CD8-positive, alpha-beta memory T cell (primary cell): ENCODE measurements around the gene SDF2L1. TPM values are rescaled to one million over a fixed set of nuclear protein-coding genes. Genes with fewer than 3 reads are reported as not detected.

Source experiments
- CTCF ChIA-PET: fragments of 350-600 bp; sonication (Branson Sonifier 250); formaldehyde crosslinking; loops from one replicate; lab custom pipeline; 2021; ENCODE audit warnings: antibody characterized with exemption; lab: Charles Lee
- POLR2A ChIA-PET: fragments of 350-600 bp; sonication (Branson Sonifier 250); formaldehyde crosslinking; loops from one replicate; lab custom pipeline; 2021; ENCODE audit warnings: antibody characterized with exemption; lab: Charles Lee
- DNase-seq, 5 donors: peaks; one replicate each; pipeline versions ENCODE4 v3.0.0 to v3.0.0-alpha.2; 2020 to 2022; ENCODE audit warnings: mixed read lengths in 1 of 5
- H3K27ac ChIP-seq: one replicate; pipeline ENCODE4 v1.7.0; 2013; ENCODE audit warnings: low read depth, mild to moderate bottlenecking, low read length, moderate library complexity
- H3K27me3 ChIP-seq: 2 replicates; pipeline ENCODE4 v1.7.0; 2013; ENCODE audit warnings: low read length, mild to moderate bottlenecking; ENCODE audit not compliant: insufficient read depth, poor library complexity, severe bottlenecking
- H3K36me3 ChIP-seq: 2 replicates; pipeline ENCODE4 v1.7.0; 2013; ENCODE audit warnings: mild to moderate bottlenecking, low read length, moderate library complexity; ENCODE audit not compliant: insufficient read depth
- H3K4me1 ChIP-seq: 2 replicates; pipeline ENCODE4 v1.7.0; 2013; ENCODE audit warnings: mild to moderate bottlenecking, low read length, moderate library complexity; ENCODE audit not compliant: insufficient read depth
- H3K4me3 ChIP-seq: 2 replicates; pipeline ENCODE4 v1.7.0; 2013; ENCODE audit warnings: mild to moderate bottlenecking, low read length
- H3K9me3 ChIP-seq: 2 replicates; pipeline ENCODE4 v1.7.0; 2013; ENCODE audit warnings: mild to moderate bottlenecking, low read length
- H3K27ac Mint-ChIP-seq, 8 donors: one replicate each; pipeline ENCODE4 v1.8.0; 2020 to 2021; ENCODE audit warnings: mixed read lengths in 8 of 8, mild to moderate bottlenecking in 6 of 8, inconsistent platforms in 3 of 8, moderate library complexity in 3 of 8
- H3K27me3 Mint-ChIP-seq, 2 donors: one replicate each; pipeline ENCODE4 v1.8.0; 2020 to 2021; ENCODE audit warnings: mixed read lengths in 2 of 2, mild to moderate bottlenecking in 1 of 2, moderate library complexity in 1 of 2
- H3K36me3 Mint-ChIP-seq, 3 donors: one replicate each; pipeline ENCODE4 v1.8.0; 2020 to 2021; ENCODE audit warnings: mixed read lengths in 3 of 3, inconsistent platforms in 1 of 3, mild to moderate bottlenecking in 1 of 3
- H3K4me1 Mint-ChIP-seq, 3 donors: one replicate each; pipeline ENCODE4 v1.8.0; 2020 to 2021; ENCODE audit warnings: mixed read lengths in 3 of 3, inconsistent platforms in 1 of 3, mild to moderate bottlenecking in 1 of 3
- H3K4me3 Mint-ChIP-seq, 7 donors: one replicate each; pipeline ENCODE4 v1.8.0; 2020 to 2021; ENCODE audit warnings: mixed read lengths in 7 of 7, mild to moderate bottlenecking in 6 of 7, moderate library complexity in 4 of 7, inconsistent platforms in 2 of 7
- H3K9me3 Mint-ChIP-seq, 5 donors: one replicate each; pipeline ENCODE4 v1.8.0; 2020 to 2022; ENCODE audit warnings: mixed read lengths in 5 of 5, mild to moderate bottlenecking in 3 of 5, moderate library complexity in 2 of 5, inconsistent platforms in 1 of 5
- polyA plus RNA-seq: library from polyadenylated mRNA; unstranded; fragments of 300-500 nt; fragmentation: Illumina TruSeq; gene quantifications from one replicate; pipeline ENCODE4 v1.2.3, GENCODE V29; 2021
- total RNA-seq, 2 experiments: library from RNA; stranded (reverse); gene quantifications; one replicate each; pipeline ENCODE4 v1.2.3, GENCODE V29; 2021

Gene SDF2L1
- total and polyA plus RNA-seq, 3 experiments from 2014 or later: 71.5 to 99.6 (median 74.7) TPM

DNA sequence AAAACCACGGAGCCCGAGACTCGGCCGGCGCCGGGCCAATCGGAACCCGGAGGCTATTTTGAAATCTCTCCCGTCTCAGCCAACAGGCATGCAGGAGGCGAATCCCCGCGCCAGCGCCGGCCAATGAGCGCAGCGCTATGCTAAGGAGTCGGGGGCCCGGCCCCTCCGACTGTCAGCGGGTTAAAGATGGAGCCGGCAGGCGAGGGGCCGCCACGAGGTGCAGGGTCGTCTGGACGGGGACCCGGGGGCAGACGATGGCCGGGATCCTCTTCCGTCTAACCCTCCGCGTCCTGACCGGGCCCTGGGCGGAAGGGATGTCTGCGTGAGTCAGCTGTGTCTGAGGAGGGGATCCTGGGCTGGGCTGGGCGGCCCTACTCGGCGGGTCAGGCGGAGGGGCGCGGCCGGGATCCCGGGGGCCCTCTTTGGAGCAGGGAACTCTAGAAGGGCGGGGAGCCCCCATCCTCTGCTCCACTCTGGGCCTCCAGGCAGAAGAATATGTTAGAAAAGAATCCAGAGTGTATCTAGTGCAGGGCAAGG, 10.0 kb downstream of the SDF2L1 start:
- POLR2A ChIA-PET: interaction anchor here (0.8 to 2.4 kb wide), 2 partner anchors 10 to 15 kb away, joined by 4 to 13 read pairs; partner anchors contain the start of gene SDF2L1
- Histone ChIP-seq H3K27me3 (no peaks in the 10 kb centered on the region), H3K4me1 (peaks cover 21% of the 10 kb centered on the region), H3K9me3 (no peaks in the 10 kb centered on the region), H3K27ac (peak overlapping the region; percentile 84), H3K36me3 (peaks cover 3% of the 10 kb centered on the region), H3K4me3 (peak overlapping the region; percentile 70)
- H3K27me3 Mint-ChIP-seq: no peaks in the 10 kb centered on the region
- DNase-seq: peak; percentile 70 to 82 (median 77)
- peak overlapping the region; percentile 81 to 94 (median 88) for H3K4me3 Mint-ChIP-seq
- H3K9me3 Mint-ChIP-seq: no peaks in the 10 kb centered on the region
- H3K36me3 Mint-ChIP-seq: peaks cover 0 to 6% (median 0%) of the 10 kb centered on the region in 3 donors
- peak overlapping the region in 3 of 8 donors; percentile 60 to 84 (median 73) for H3K27ac Mint-ChIP-seq
- CTCF ChIA-PET: interaction anchor here (2.2 to 3.5 kb wide), 2 partner anchors 10 to 23 kb away, joined by 9 to 16 read pairs; partner anchors contain the start of genes SDF2L1 and YDJC
- H3K4me1 Mint-ChIP-seq: peaks cover 23 to 38% (median 28%) of the 10 kb centered on the region in 3 donors

DNA sequence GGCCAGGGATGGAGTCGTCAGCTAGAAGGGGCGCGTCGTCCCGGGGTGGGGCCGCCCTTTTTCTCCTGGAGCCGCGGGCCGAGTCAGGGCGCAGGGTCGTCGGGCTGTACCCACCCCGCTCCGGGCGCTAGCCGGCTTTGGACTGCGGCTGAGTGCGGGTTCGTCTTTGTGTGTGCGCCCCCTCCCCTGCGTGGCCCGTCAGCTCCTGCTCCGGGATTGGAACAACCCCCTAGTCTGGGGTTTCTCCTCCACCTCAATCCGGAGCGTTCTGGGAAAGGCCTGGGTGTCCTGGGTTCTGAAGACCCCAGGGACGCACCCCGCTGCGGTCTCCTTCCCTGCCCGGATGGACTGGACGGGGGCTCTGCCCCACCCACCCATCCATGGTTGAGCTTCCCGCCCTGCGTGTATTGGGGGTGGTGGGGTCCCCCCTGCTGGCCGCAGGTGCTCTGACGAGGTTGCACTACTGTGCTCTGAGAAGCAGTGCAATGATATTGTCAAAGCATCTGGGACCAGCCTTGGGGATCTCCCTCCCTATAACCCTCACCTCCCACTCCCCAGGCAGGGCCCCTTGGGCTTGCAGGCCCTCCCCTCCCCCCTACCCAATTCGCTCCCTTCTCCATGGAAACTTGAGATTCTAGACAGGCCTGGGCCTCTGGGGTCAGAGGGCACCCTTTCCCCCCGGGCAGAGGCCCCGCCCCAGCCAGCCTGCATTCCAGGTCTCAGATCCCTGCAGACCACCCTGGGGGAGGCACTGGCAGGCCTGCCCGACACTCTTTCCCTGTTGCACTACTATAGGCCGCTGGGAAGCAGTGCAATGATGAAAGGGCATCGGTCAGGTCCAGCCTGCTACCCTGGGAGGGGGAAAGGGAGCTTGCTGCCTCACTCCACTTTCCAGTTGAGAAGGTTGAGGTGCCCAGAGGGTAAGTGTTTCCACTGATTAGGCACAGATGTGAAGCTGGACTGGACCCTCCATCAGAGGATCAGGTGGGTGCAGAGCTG, 10.7 kb downstream of the SDF2L1 start:
- POLR2A ChIA-PET: interaction anchor here (0.8 to 2.4 kb wide), 2 partner anchors 11 to 14 kb away, joined by 4 to 13 read pairs; partner anchors contain the start of gene SDF2L1
- no peak for DNase-seq
- H3K27ac ChIP-seq: peak overlapping the region; percentile 84
- peak overlapping the region in 3 of 8 donors; percentile 36 to 84 (median 73) for H3K27ac Mint-ChIP-seq
- no peaks in the 10 kb centered on the region for H3K27me3 Mint-ChIP-seq
- no peaks in the 10 kb centered on the region for H3K9me3 ChIP-seq
- H3K9me3 Mint-ChIP-seq: no peaks in the 10 kb centered on the region
- peaks cover 27 to 41% (median 29%) of the 10 kb centered on the region in 3 donors for H3K4me1 Mint-ChIP-seq
- H3K36me3 Mint-ChIP-seq: peaks cover 0 to 6% (median 0%) of the 10 kb centered on the region in 3 donors
- H3K4me1 ChIP-seq: peaks cover 22% of the 10 kb centered on the region
- CTCF ChIA-PET: interaction anchor here (0.6 to 3.5 kb wide), 3 partner anchors 10 to 24 kb away, joined by 3 to 16 read pairs (median 9); partner anchors contain the start of genes SDF2L1 and YDJC
- H3K27me3 ChIP-seq: no peaks in the 10 kb centered on the region
- peak overlapping the region; percentile 70 for H3K4me3 ChIP-seq
- H3K4me3 Mint-ChIP-seq: peak overlapping the region in 6 of 7 donors; percentile 47 to 94 (median 86)
- no peaks in the 10 kb centered on the region for H3K36me3 ChIP-seq

- Histone ChIP-seq H3K9me3 (no peaks in the 10 kb centered on the region), H3K4me1 (peaks cover 15% of the 10 kb centered on the region), H3K36me3 (no peaks in the 10 kb centered on the region), H3K4me3 (peak overlapping the region; percentile 70), H3K27me3 (no peaks in the 10 kb centered on the region), H3K27ac (peak overlapping the region; percentile 68)
- DNase-seq: no peak
- peaks cover 11 to 26% (median 13%) of the 10 kb centered on the region in 3 donors for H3K4me1 Mint-ChIP-seq
- POLR2A ChIA-PET: no interaction called here
- no peaks in the 10 kb centered on the region for H3K9me3 Mint-ChIP-seq
- CTCF ChIA-PET: interaction anchor here (1.3 to 3.3 kb wide), 3 partner anchors 10 to 28 kb away, joined by 3 to 14 read pairs (median 12); partner anchors contain the start of gene SDF2L1
- peak overlapping the region; percentile 78 to 88 (median 84) for H3K4me3 Mint-ChIP-seq
- H3K27ac Mint-ChIP-seq: peak overlapping the region in 4 of 8 donors; percentile 2 to 92 (median 66)
- no peaks in the 10 kb centered on the region for H3K27me3 Mint-ChIP-seq
- H3K36me3 Mint-ChIP-seq: no peaks in the 10 kb centered on the region
Measured at GRCh38 chr22:21657020-21657359, 14.9 kb downstream of the SDF2L1 start.

DNA sequence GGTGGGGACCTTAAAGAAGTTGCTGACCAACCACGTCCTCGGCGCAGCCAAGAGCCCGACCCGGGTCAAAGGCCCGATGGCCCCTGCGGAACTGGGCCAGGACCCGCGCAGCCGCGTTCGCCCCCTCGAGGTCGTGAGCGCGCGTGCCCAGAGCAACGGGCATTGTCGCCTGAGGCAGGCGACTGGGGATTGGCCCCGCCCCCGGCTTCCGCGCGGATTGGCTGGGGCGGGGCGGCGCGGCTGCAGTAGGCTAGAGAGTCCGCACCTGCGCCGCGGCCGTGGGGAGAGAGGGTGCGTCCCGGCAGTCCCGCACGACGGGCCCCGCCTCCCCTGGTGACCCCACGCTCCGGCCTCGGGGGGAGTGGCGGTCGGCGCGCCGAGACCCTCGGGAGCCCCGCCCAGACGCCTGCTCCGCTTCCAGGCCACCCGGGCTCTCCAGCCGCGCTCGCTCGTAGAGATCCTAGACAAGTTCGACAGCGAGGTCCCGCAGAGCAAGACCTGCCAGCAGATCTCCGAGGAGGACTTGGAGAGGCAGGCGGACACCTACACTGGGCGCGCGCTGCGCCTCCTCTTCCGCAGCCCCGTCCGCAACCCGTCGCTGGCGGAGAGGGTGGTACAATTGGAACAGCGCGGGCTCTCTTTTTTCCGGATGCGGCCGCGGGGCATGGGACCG, 15.4 kb downstream of the SDF2L1 start:
- H3K27ac ChIP-seq: peak overlapping the region; percentile 68
- Mint-ChIP-seq H3K27me3 (no peaks in the 10 kb centered on the region), H3K9me3 (no peaks in the 10 kb centered on the region), H3K36me3 (no peaks in the 10 kb centered on the region), H3K27ac (peak overlapping the region in 4 of 8 donors; percentile 23 to 71 (median 57)), H3K4me1 (peaks cover 11 to 21% (median 13%) of the 10 kb centered on the region in 3 donors), H3K4me3 (peak overlapping the region; percentile 80 to 94 (median 86))
- no peaks in the 10 kb centered on the region for H3K9me3 ChIP-seq
- no peaks in the 10 kb centered on the region for H3K36me3 ChIP-seq
- POLR2A ChIA-PET: no interaction called here
- DNase-seq: peak; percentile 73 to 84 (median 80)
- peaks cover 15% of the 10 kb centered on the region for H3K4me1 ChIP-seq
- CTCF ChIA-PET: interaction anchor here (0.6 to 3.3 kb wide), 6 partner anchors 10 to 281 kb away, joined by 3 to 15 read pairs (median 4); partner anchors contain the start of gene SDF2L1
- H3K4me3 ChIP-seq: peak overlapping the region; percentile 70
- H3K27me3 ChIP-seq: no peaks in the 10 kb centered on the region

- peaks cover 15% of the 10 kb centered on the region for H3K4me1 ChIP-seq
- Mint-ChIP-seq H3K9me3 (no peaks in the 10 kb centered on the region), H3K27ac (peak overlapping the region in 1 of 8 donors; percentile 36), H3K4me3 (peak overlapping the region in 1 of 7 donors; percentile 66), H3K36me3 (no peaks in the 10 kb centered on the region), H3K27me3 (no peaks in the 10 kb centered on the region), H3K4me1 (peaks cover 13 to 19% (median 15%) of the 10 kb centered on the region in 3 donors)
- no peaks in the 10 kb centered on the region for H3K36me3 ChIP-seq
- no peak overlapping the region for H3K4me3 ChIP-seq
- no peaks in the 10 kb centered on the region for H3K9me3 ChIP-seq
- ChIA-PET CTCF (interaction anchor here (2.3 kb wide), 1 partner anchor 12 kb away, joined by 15 read pairs; no protein-coding TSS in a partner anchor), POLR2A (no interaction called here)
- no peak overlapping the region for H3K27ac ChIP-seq
- H3K27me3 ChIP-seq: no peaks in the 10 kb centered on the region
- no peak for DNase-seq
Measured at GRCh38 chr22:21659864-21660525, 17.9 kb downstream of the SDF2L1 start.

DNA sequence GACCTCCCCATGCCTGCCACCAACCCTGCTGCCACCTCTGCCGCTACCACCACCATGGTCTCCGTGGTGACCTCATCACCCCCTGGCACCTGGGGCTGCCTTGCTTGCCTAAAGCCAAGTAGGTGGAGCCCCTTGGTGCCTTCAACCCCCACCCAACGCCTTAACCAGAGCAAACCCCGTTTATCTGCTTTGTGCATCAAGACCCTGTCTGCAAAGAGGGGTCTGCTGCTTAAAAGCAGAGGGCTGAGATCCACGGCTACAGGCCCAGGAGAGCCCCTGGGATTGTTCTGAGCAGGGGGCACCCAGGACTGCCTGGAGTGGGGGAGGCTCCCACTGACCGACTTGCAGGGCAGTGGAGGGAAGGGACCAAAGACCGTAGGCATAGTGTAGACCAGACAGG, 18.8 kb downstream of the SDF2L1 start:
- POLR2A ChIA-PET: no interaction called here

GRCh38 chr22:21661991-21662390, 19.9 kb downstream of the SDF2L1 start:
- H3K27ac ChIP-seq: no peak overlapping the region
- DNase-seq: no peak
- Mint-ChIP-seq H3K27ac (peak overlapping the region in 1 of 8 donors; percentile 71), H3K4me1 (peaks cover 12 to 27% (median 17%) of the 10 kb centered on the region in 3 donors), H3K4me3 (peak overlapping the region in 3 of 7 donors; percentile 15 to 64 (median 28)), H3K36me3 (peaks cover 0 to 8% (median 0%) of the 10 kb centered on the region in 3 donors), H3K27me3 (no peaks in the 10 kb centered on the region), H3K9me3 (no peaks in the 10 kb centered on the region)
- ChIA-PET POLR2A (no interaction called here), CTCF (interaction anchor here (1.5 kb wide), 1 partner anchor 15 kb away, joined by 4 read pairs; no protein-coding TSS in a partner anchor)
- H3K4me1 ChIP-seq: peaks cover 18% of the 10 kb centered on the region
- H3K4me3 ChIP-seq: no peak overlapping the region
- H3K9me3 ChIP-seq: no peaks in the 10 kb centered on the region
- no peaks in the 10 kb centered on the region for H3K27me3 ChIP-seq
- H3K36me3 ChIP-seq: no peaks in the 10 kb centered on the region

More for the DNA sequence above, 18.8 kb downstream of the SDF2L1 start:
- no peaks in the 10 kb centered on the region for H3K36me3 ChIP-seq
- peaks cover 17 to 27% (median 18%) of the 10 kb centered on the region in 3 donors for H3K4me1 Mint-ChIP-seq
- H3K4me1 ChIP-seq: peaks cover 21% of the 10 kb centered on the region
- no peak overlapping the region for H3K4me3 ChIP-seq
- CTCF ChIA-PET: interaction anchor here (1.5 kb wide), 1 partner anchor 14 kb away, joined by 4 read pairs; no protein-coding TSS in a partner anchor
- H3K27ac Mint-ChIP-seq: peak overlapping the region in 1 of 8 donors; percentile 36
- peaks cover 0 to under 1% (median 0%) of the 10 kb centered on the region in 3 donors for H3K36me3 Mint-ChIP-seq
- H3K27ac ChIP-seq: no peak overlapping the region
- no peaks in the 10 kb centered on the region for H3K27me3 ChIP-seq
- no peak for DNase-seq
- H3K4me3 Mint-ChIP-seq: peak overlapping the region in 1 of 7 donors; percentile 66
- H3K9me3 ChIP-seq: no peaks in the 10 kb centered on the region
- no peaks in the 10 kb centered on the region for H3K27me3 Mint-ChIP-seq
- H3K9me3 Mint-ChIP-seq: no peaks in the 10 kb centered on the region
